GM23248 (cell line): ENCODE results near the gene LDB2. TPM values are rescaled to one million over a fixed set of nuclear protein-coding genes. Genes with fewer than 3 reads are reported as not detected.
A peak's percentile ranks its signal among the peaks of the same experiment; 100 is the strongest.

ENCODE experiments used
- DNase-seq: peaks from one replicate; pipeline ENCODE4 v3.0.0-alpha.2; 2015
- H2AFZ ChIP-seq: fragments of 200-600 bp; sonication (generic); 2 replicates; pipeline ENCODE4 v1.6.1; 2016; ENCODE audit warnings: antibody characterized with exemption
- H3F3A ChIP-seq: fragments of 200-600 bp; sonication (generic); 2 replicates; pipeline ENCODE4 v1.6.1; 2016; ENCODE audit warnings: mild to moderate bottlenecking, antibody characterized with exemption, mixed run types; ENCODE audit not compliant: insufficient read depth
- H3K27ac ChIP-seq: fragments of 200-600 bp; sonication (generic); 2 replicates; pipeline ENCODE4 v1.5.1; 2016; ENCODE audit warnings: mild to moderate bottlenecking
- H3K27me3 ChIP-seq: fragments of 200-600 bp; sonication (generic); replicated peaks from 2 replicates; pipeline ENCODE4 v1.6.1; 2016; ENCODE audit warnings: mild to moderate bottlenecking; ENCODE audit not compliant: insufficient read depth
- H3K36me3 ChIP-seq: fragments of 200-600 bp; sonication (generic); 2 replicates; pipeline ENCODE4 v1.6.1; 2016; ENCODE audit warnings: low read depth, mild to moderate bottlenecking
- H3K4me1 ChIP-seq: fragments of 200-600 bp; sonication (generic); 2 replicates; pipeline ENCODE4 v1.6.1; 2016; ENCODE audit warnings: mild to moderate bottlenecking; ENCODE audit not compliant: insufficient read depth
- H3K4me2 ChIP-seq: fragments of 200-600 bp; sonication (generic); one replicate; pipeline ENCODE4 v1.6.1; 2016; ENCODE audit warnings: mild to moderate bottlenecking; ENCODE audit not compliant: unreplicated experiment
- H3K4me3 ChIP-seq: fragments of 200-600 bp; sonication (generic); 2 replicates; pipeline ENCODE4 v1.5.1; 2016; ENCODE audit warnings: mild to moderate bottlenecking
- H3K79me2 ChIP-seq: fragments of 200-600 bp; sonication (generic); 2 replicates; pipeline ENCODE4 v1.6.1; 2016; ENCODE audit warnings: mild to moderate bottlenecking; ENCODE audit not compliant: insufficient read depth
- H3K9ac ChIP-seq: fragments of 200-600 bp; sonication (generic); 2 replicates; pipeline ENCODE4 v1.6.1; 2016; ENCODE audit warnings: mild to moderate bottlenecking
- H3K9me2 ChIP-seq: fragments of 200-600 bp; sonication (generic); 2 replicates; pipeline ENCODE4 v1.6.1; 2016; ENCODE audit warnings: mixed run types, mild to moderate bottlenecking, moderate library complexity; ENCODE audit not compliant: insufficient read depth
- H3K9me3 ChIP-seq: fragments of 200-600 bp; sonication (generic); one replicate; pipeline ENCODE4 v1.6.1; 2017; ENCODE audit warnings: low read depth
- H4K20me1 ChIP-seq: fragments of 200-600 bp; sonication (generic); 2 replicates; pipeline ENCODE4 v1.6.0; 2016; ENCODE audit not compliant: insufficient read depth
- EZH2 ChIP-seq: fragments of 200-600 bp; sonication (generic); IDR thresholded peaks from 2 replicates; pipeline ENCODE4 v1.6.1; 2018; ENCODE audit warnings: antibody characterized with exemption, mild to moderate bottlenecking; ENCODE audit not compliant: insufficient read depth, poor library complexity, severe bottlenecking
- EZH2phosphoT487 ChIP-seq: fragments of 200-600 bp; sonication (generic); IDR thresholded peaks from 2 replicates; pipeline ENCODE4 v1.6.1; 2018; ENCODE audit warnings: antibody characterized with exemption, moderate library complexity, mild to moderate bottlenecking, low read depth; ENCODE audit not compliant: insufficient read depth
- WGBS, 2 experiments: methylation state at CpG; one replicate each; pipeline ENCODE4 v1.1.6; 2015 to 2017; ENCODE audit warnings: low lambda C conversion rate in 2 of 2, low coverage in 1 of 2; ENCODE audit errors: missing lambda C conversion rate in 2 of 2; 5-methylcytosine and 5-hydroxymethylcytosine counted together
- in situ Hi-C: fragments of 300-500 bp; cut with MboI; formaldehyde crosslinking; loops from 2 replicates; pipeline ENCODE4 v1.15.0; 2020
- polyA plus RNA-seq: library from polyadenylated mRNA; unstranded; fragments of >200 nt; fragmentation: Nextera tagmentation; extraction: Ambion mirVana; gene quantifications from 2 replicates; pipeline ENCODE4 v1.2.1, GENCODE V29; 2016
- total RNA-seq: library from RNA; depleted of rRNA; stranded (reverse); fragments of >200 nt; shearing (Covaris generic); gene quantifications from 2 replicates; pipeline ENCODE4 v1.2.3, GENCODE V29; 2014

LDB2 gene
- total and polyA plus RNA-seq, 2 experiments from 2014 or later = 52.8 to 76.6 TPM

- H3K9me2 ChIP-seq = no peaks in the 10 kb centered on the region
Observed at GRCh38 chr4:16590797-16591196, 307.6 kb downstream of the LDB2 start.

GRCh38 chr4:16588651-16589050, 309.8 kb downstream of the LDB2 start:
- no peak overlapping the region for H3K4me2 ChIP-seq
- no peaks in the 10 kb centered on the region for H3K27me3 ChIP-seq
- H3K4me3 ChIP-seq = no peak overlapping the region
- no peak overlapping the region for H3K9ac ChIP-seq
- no peaks in the 10 kb centered on the region for H3K9me2 ChIP-seq
- H3K79me2 ChIP-seq = no peaks in the 10 kb centered on the region
- peaks cover 15% of the 10 kb centered on the region for H3K4me1 ChIP-seq
- H2AFZ ChIP-seq = no peak overlapping the region
- TF ChIP-seq EZH2 = no peak
- no peak for DNase-seq
- H3F3A ChIP-seq = peaks cover 6% of the 10 kb centered on the region; the same call in 1 of the 2 replicates
- no peaks in the 10 kb centered on the region for H4K20me1 ChIP-seq
- in situ Hi-C loops = no loop called here
- H3K36me3 ChIP-seq = 0 out of 2 replicates have a peak, but pooled peaks cover 2% of the 10 kb centered on the region
- H3K27ac ChIP-seq = no peak overlapping the region
- H3K9me3 ChIP-seq = no peaks in the 10 kb centered on the region
- 87 to 91% methylated on average over 6 of the region's 6 CpGs for WGBS, 2 experiments

More at GRCh38 chr4:16590797-16591196, 307.6 kb downstream of the LDB2 start:
- H3K4me2 ChIP-seq = no peak overlapping the region
- H3K4me3 ChIP-seq = no peak overlapping the region
- TF ChIP-seq EZH2phosphoT487 (no peak), EZH2 (no peak)
- no peaks in the 10 kb centered on the region for H3K79me2 ChIP-seq
- no peak overlapping the region for H3K27ac ChIP-seq
- H4K20me1 ChIP-seq = no peaks in the 10 kb centered on the region
- no peaks in the 10 kb centered on the region for H3F3A ChIP-seq
- 69 to 71% methylated on average over 4 of the region's 4 CpGs for WGBS, 2 experiments
- H3K9ac ChIP-seq = no peak overlapping the region
- H3K4me1 ChIP-seq = peaks cover 4% of the 10 kb centered on the region; the same call in 1 of the 2 replicates
- no peaks in the 10 kb centered on the region for H3K9me3 ChIP-seq
- H3K36me3 ChIP-seq = peaks cover 6% of the 10 kb centered on the region; the same call in 1 of the 2 replicates
- in situ Hi-C loops = no loop called here
- no peaks in the 10 kb centered on the region for H3K27me3 ChIP-seq
- DNase-seq = no peak
- no peak overlapping the region for H2AFZ ChIP-seq

- H3K27me3 ChIP-seq = no peaks in the 10 kb centered on the region
- H3K9me3 ChIP-seq = no peaks in the 10 kb centered on the region
- no peaks in the 10 kb centered on the region for H4K20me1 ChIP-seq
- H3F3A ChIP-seq = peaks cover 6% of the 10 kb centered on the region; the same call in 1 of the 2 replicates
- in situ Hi-C loops = no loop called here
- H3K4me2 ChIP-seq = no peak overlapping the region
- no peak overlapping the region for H3K27ac ChIP-seq
- peaks cover 15% of the 10 kb centered on the region for H3K4me1 ChIP-seq
- no peaks in the 10 kb centered on the region for H3K36me3 ChIP-seq
- DNase-seq = no peak
- no peaks in the 10 kb centered on the region for H3K79me2 ChIP-seq
- H2AFZ ChIP-seq = no peak overlapping the region
- WGBS, 2 experiments = 74 to 82% methylated on average over 1 of the region's 1 CpG
- H3K9me2 ChIP-seq = no peaks in the 10 kb centered on the region
- H3K9ac ChIP-seq = no peak overlapping the region
- TF ChIP-seq EZH2 (no peak), EZH2phosphoT487 (no peak)
- H3K4me3 ChIP-seq = no peak overlapping the region
Observed at GRCh38 chr4:16588149-16588548, 310.3 kb downstream of the LDB2 start.

GRCh38 chr4:16585053-16585452, 313.4 kb downstream of the LDB2 start:
- 90 to 100% methylated on average over 5 to 7 of the region's 7 CpGs for WGBS, 2 experiments
- Histone ChIP-seq H3K4me1 (peaks cover 22% of the 10 kb centered on the region), H3F3A (peaks cover 23% of the 10 kb centered on the region), H4K20me1 (no peaks in the 10 kb centered on the region), H3K79me2 (no peaks in the 10 kb centered on the region), H3K27me3 (no peaks in the 10 kb centered on the region), H3K36me3 (no peaks in the 10 kb centered on the region), H3K9ac (no peak overlapping the region), H3K9me2 (no peaks in the 10 kb centered on the region), H3K4me2 (no peak overlapping the region), H2AFZ (no peak overlapping the region), H3K4me3 (no peak overlapping the region), H3K27ac (no peak overlapping the region), H3K9me3 (no peaks in the 10 kb centered on the region)
- in situ Hi-C loops = no loop called here
- TF ChIP-seq EZH2phosphoT487 (no peak), EZH2 (no peak)
- DNase-seq = no peak

- no peak overlapping the region for H3K4me3 ChIP-seq
- H3K4me2 ChIP-seq = no peak overlapping the region
- no peaks in the 10 kb centered on the region for H4K20me1 ChIP-seq
- H3F3A ChIP-seq = peaks cover 33% of the 10 kb centered on the region
- H3K27me3 ChIP-seq = no peaks in the 10 kb centered on the region
- H3K9ac ChIP-seq = no peak overlapping the region
- no peaks in the 10 kb centered on the region for H3K9me2 ChIP-seq
- H3K27ac ChIP-seq = no peak overlapping the region
- no peaks in the 10 kb centered on the region for H3K36me3 ChIP-seq
- DNase-seq = peak; percentile 57
- H3K79me2 ChIP-seq = no peaks in the 10 kb centered on the region
- TF ChIP-seq EZH2phosphoT487 (no peak), EZH2 (no peak)
- 69 to 74% methylated on average over 8 of the region's 8 CpGs for WGBS, 2 experiments
- H2AFZ ChIP-seq = no peak overlapping the region
- peaks cover 29% of the 10 kb centered on the region for H3K4me1 ChIP-seq
- H3K9me3 ChIP-seq = no peaks in the 10 kb centered on the region
- in situ Hi-C loops = no loop called here
Observed at GRCh38 chr4:16583764-16584163, 314.7 kb downstream of the LDB2 start.
